ENCODE measurements around the gene WDR49.
A peak's percentile ranks its signal among the peaks of the same experiment; 100 is the strongest.

Gene WDR49

GRCh38 chr3:167487556-167487955, 166.2 kb downstream of the WDR49 start:
- no peak for DNase-seq (ENCODE audit: low spot score)

GRCh38 chr3:167484551-167484950, 169.2 kb downstream of the WDR49 start:
- DNase-seq (ENCODE audit: low spot score) = no peak

GRCh38 chr3:167483708-167484475, 169.8 kb downstream of the WDR49 start:
- no peak for DNase-seq (ENCODE audit: low spot score)

GRCh38 chr3:167481164-167481563, 172.6 kb downstream of the WDR49 start:
- no peak for DNase-seq (ENCODE audit: low spot score)

GRCh38 chr3:167480748-167481147, 173.0 kb downstream of the WDR49 start:
- no peak for DNase-seq (ENCODE audit: low spot score)

GRCh38 chr3:167473863-167474262, 179.9 kb downstream of the WDR49 start, which contains the start of gene SERPINI2:
Gene SERPINI2 (minus strand): TSS chr3:167474042. CDS start chr3:167471834, 2,208 bp downstream.
- no peak for DNase-seq (ENCODE audit: low spot score)

- DNase-seq (ENCODE audit: low spot score) = no peak
Observed at GRCh38 chr3:167469381-167469780, 184.4 kb downstream of the WDR49 start.

- no peak for DNase-seq (ENCODE audit: low spot score)
Observed at GRCh38 chr3:167467848-167468611, 185.7 kb downstream of the WDR49 start.

GRCh38 chr3:167466966-167467365, 186.8 kb downstream of the WDR49 start:
- no peak for DNase-seq (ENCODE audit: low spot score)

- DNase-seq (ENCODE audit: low spot score) = no peak
Observed at GRCh38 chr3:167456157-167456799, 197.5 kb downstream of the WDR49 start.

GRCh38 chr3:167453815-167454214, 199.9 kb downstream of the WDR49 start:
- DNase-seq (ENCODE audit: low spot score) = no peak

- DNase-seq (ENCODE audit: low spot score) = no peak
Observed at GRCh38 chr3:167451282-167451681, 202.5 kb downstream of the WDR49 start.

GRCh38 chr3:167450675-167451074, 203.1 kb downstream of the WDR49 start:
- DNase-seq (ENCODE audit: low spot score) = peak; percentile 43

- DNase-seq (ENCODE audit: low spot score) = no peak
Observed at GRCh38 chr3:167450195-167450594, 203.5 kb downstream of the WDR49 start.

GRCh38 chr3:167445491-167445890, 208.3 kb downstream of the WDR49 start:
- DNase-seq (ENCODE audit: low spot score) = no peak

GRCh38 chr3:167441256-167441655, 212.5 kb downstream of the WDR49 start:
- DNase-seq (ENCODE audit: low spot score) = no peak

GRCh38 chr3:167437428-167438139, 216.2 kb downstream of the WDR49 start:
- no peak for DNase-seq (ENCODE audit: low spot score)
